Measurements from ENCODE around the gene TAB2.
"Not testable (repeated sequence)": the region's sequence is repeated elsewhere in the genome, so short reads cannot be mapped to it uniquely, and the experiment has no call there.

Gene TAB2

GRCh38 chr6:149457316-149457884, 139.9 kb downstream of the TAB2 start:
- in situ Hi-C loops (cut with MboI; ENCODE audit: low sequenced_read_pairs, unreplicated experiment): no loop called here
- no peak for TF ChIP-seq CTCF (IDR thresholded peaks at IDR 0.05; ENCODE audit: borderline replicate concordance, control extremely low read depth, extremely low read depth, insufficient read depth, missing control alignments)

DNA sequence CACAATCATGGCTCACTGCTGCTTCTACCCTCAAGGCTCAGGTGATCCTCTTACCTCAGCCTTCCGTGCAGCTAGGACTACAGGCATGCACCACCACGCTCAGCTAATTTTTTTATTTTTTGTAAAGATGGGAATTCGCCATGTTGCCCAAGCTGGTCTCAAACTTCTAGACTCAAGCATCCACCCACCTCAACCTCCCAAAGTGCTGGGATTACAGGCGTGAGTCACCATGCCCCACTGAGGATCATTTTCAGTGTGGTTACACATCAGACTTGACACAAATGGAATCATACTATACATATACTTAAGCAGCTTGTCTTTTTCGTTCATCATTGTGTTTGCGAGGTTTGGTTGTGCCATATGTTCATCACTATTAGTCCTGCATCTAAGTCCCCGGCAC, 140.7 kb downstream of the TAB2 start:
- no peak for DNase-seq (ENCODE audit: low spot score)
- TF ChIP-seq CTCF (IDR thresholded peaks at IDR 0.05; ENCODE audit: borderline replicate concordance, control extremely low read depth, extremely low read depth, insufficient read depth, missing control alignments): no peak
- in situ Hi-C loops (cut with MboI; ENCODE audit: low sequenced_read_pairs, unreplicated experiment): no loop called here

More at GRCh38 chr6:149457316-149457884, 139.9 kb downstream of the TAB2 start:
- DNase-seq (ENCODE audit: low spot score): no peak

DNA sequence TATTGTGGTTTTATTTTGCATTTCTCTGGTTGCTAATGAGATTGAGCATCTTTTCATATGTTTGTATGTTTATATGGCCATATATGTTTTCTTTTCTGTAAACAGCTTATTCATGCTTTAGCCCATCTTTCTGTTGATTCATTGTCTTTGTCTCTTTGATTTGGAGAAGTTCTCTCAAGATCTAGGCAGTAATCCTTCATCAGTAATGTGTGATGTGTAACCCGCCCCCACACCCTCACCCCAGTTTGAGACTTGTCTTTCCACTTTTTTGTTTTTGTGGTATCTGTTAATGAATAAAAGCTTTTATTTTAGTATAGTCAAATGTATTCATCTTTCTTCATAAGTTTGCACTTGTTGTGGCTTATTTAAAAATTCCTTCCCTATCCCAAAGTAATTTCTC, 141.3 kb downstream of the TAB2 start:
- in situ Hi-C loops (cut with MboI; ENCODE audit: low sequenced_read_pairs, unreplicated experiment): no loop called here
- TF ChIP-seq CTCF (IDR thresholded peaks at IDR 0.05; ENCODE audit: borderline replicate concordance, control extremely low read depth, extremely low read depth, insufficient read depth, missing control alignments): no peak
- no peak for DNase-seq (ENCODE audit: low spot score)

GRCh38 chr6:149459761-149460160, 142.2 kb downstream of the TAB2 start:
- no peak for TF ChIP-seq CTCF (IDR thresholded peaks at IDR 0.05; ENCODE audit: borderline replicate concordance, control extremely low read depth, extremely low read depth, insufficient read depth, missing control alignments)
- in situ Hi-C loops (cut with MboI; ENCODE audit: low sequenced_read_pairs, unreplicated experiment): no loop called here
- DNase-seq (ENCODE audit: low spot score): no peak

- not testable (repeated sequence) for DNase-seq (ENCODE audit: low spot score)
Measured at GRCh38 chr6:149460249-149460648, 142.7 kb downstream of the TAB2 start.

More at GRCh38 chr6:149460249-149460648, 142.7 kb downstream of the TAB2 start:
- in situ Hi-C loops (cut with MboI; ENCODE audit: low sequenced_read_pairs, unreplicated experiment): not testable (repeated sequence)

All from GM13976 (cell line).